Neutrophil (primary cell): ENCODE data around the gene UNC5B.

Experiments
- H3K27ac ChIP-seq: fragments of 200-600 bp; sonication (generic); 2 replicates; pipeline ENCODE4 v1.5.1; 2016; ENCODE audit warnings: mild to moderate bottlenecking, moderate library complexity
- H3K27me3 ChIP-seq: fragments of 200-600 bp; sonication (generic); 2 replicates; pipeline ENCODE4 v1.6.0; 2016; ENCODE audit warnings: mild to moderate bottlenecking
- H3K36me3 ChIP-seq: fragments of 200-600 bp; sonication (generic); 2 replicates; pipeline ENCODE4 v1.5.1; 2017
- H3K4me1 ChIP-seq, 2 experiments: fragments of 200-600 bp in 1 of 2; sonication (generic) in 1 of 2; 1 replicate in 1 of 2; 2 replicates in 1 of 2; pipeline versions ENCODE4 v1.5.1 to v1.6.1; 2013 to 2016; ENCODE audit warnings: low read depth in 1 of 2, low read length in 1 of 2, mild to moderate bottlenecking in 1 of 2, moderate library complexity in 1 of 2; ENCODE audit not compliant: control insufficient read depth in 1 of 2, insufficient read depth in 1 of 2
- H3K4me3 ChIP-seq, 2 experiments: fragments of 200-600 bp in 1 of 2; sonication (generic) in 1 of 2; 1 replicate in 1 of 2; 2 replicates in 1 of 2; pipeline ENCODE4 v1.5.1; 2013 to 2016; ENCODE audit warnings: low read depth in 1 of 2, low read length in 1 of 2, mild to moderate bottlenecking in 1 of 2, moderate library complexity in 1 of 2
- H3K9me3 ChIP-seq: fragments of 200-600 bp; sonication (generic); 2 replicates; pipeline ENCODE4 v1.5.1; 2016
- CTCF ChIP-seq: fragments of 200-600 bp; sonication (generic); IDR thresholded peaks from 2 replicates; pipeline ENCODE4 v1.5.1; 2016; ENCODE audit warnings: antibody characterized with exemption

Gene UNC5B

GRCh38 chr10:71203124-71203523, 9.2 kb upstream of the UNC5B start:
- Histone ChIP-seq H3K9me3 (no peaks in the 10 kb centered on the region), H3K36me3 (no peaks in the 10 kb centered on the region), H3K27me3 (peaks cover 59% of the 10 kb centered on the region), H3K4me3 (no peak overlapping the region), H3K4me1 (no peaks in the 10 kb centered on the region), H3K27ac (no peak overlapping the region)
- no peak for TF ChIP-seq CTCF

- no peaks in the 10 kb centered on the region for H3K36me3 ChIP-seq
- TF ChIP-seq CTCF = no peak
- no peak overlapping the region for H3K4me3 ChIP-seq
- H3K4me1 ChIP-seq = no peaks in the 10 kb centered on the region
- no peaks in the 10 kb centered on the region for H3K9me3 ChIP-seq
- no peak overlapping the region for H3K27ac ChIP-seq
- H3K27me3 ChIP-seq = peaks cover 64% of the 10 kb centered on the region
These were observed 8.7 kb upstream of the UNC5B start for GRCh38 chr10:71203716-71204115.

DNA sequence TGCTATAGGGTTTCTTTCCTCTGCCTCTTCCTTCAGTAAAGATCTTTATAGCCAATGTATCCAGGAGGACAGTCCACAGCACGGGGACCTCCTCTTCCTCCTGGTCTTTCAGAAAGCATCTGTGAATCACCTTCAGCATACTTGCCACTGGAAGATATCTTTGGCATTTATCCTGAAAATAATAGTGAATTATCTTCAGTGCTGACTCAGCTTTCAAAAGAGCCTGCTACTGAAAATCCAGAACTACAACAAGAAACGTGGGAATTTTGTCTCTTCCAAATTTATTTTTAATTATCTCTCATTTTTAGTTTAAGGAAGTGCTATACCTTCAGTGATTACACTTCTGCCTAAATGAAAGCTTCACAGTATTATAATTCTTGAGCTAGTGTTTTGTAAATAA, 7.6 kb upstream of the UNC5B start:
- Histone ChIP-seq H3K27ac (no peak overlapping the region), H3K4me1 (no peaks in the 10 kb centered on the region), H3K27me3 (peaks cover 74% of the 10 kb centered on the region), H3K9me3 (no peaks in the 10 kb centered on the region), H3K4me3 (no peak overlapping the region), H3K36me3 (no peaks in the 10 kb centered on the region)
- TF ChIP-seq CTCF = no peak

DNA sequence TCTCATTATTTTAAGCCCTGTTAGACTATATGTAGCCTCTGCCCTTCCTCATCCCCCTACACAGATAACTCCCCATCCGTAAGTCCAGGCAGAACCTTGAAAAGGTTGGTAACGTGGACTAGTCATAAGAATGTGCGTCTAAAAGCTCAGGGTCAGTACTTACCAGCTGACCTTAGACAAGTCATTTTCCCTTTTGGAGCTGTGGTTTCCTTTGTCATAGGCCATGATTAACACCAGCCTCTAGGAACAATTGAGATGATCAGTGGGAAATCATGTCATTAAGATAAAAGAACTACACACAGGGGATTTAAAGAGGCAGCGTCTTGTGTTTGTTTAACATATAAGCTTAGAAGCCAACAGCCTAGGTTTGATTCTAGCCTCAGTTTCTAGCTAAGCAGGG, 6.9 kb upstream of the UNC5B start:
- no peaks in the 10 kb centered on the region for H3K36me3 ChIP-seq
- no peak for TF ChIP-seq CTCF
- no peaks in the 10 kb centered on the region for H3K4me1 ChIP-seq
- no peak overlapping the region for H3K4me3 ChIP-seq
- peaks cover 82% of the 10 kb centered on the region for H3K27me3 ChIP-seq
- no peak overlapping the region for H3K27ac ChIP-seq
- no peaks in the 10 kb centered on the region for H3K9me3 ChIP-seq

DNA sequence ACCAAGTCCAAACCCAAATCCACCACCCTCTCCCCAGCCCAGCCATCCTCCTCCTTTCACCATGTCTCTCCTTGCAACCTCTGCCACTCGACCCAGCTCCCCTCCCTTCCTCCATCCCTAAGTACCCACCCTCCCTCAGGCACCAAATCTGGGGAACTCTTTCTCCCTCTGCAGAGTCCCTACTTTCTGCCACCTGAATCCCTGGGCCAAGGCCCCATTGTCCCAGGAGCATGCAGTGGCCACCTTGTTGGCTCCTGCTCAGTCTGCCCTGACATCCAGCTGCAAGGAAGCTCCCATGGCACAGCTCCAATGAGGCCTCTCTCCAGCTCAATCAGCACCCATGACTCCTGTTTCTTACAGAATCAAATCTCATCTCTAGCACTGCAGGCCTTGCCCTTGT, 5.5 kb upstream of the UNC5B start:
- TF ChIP-seq CTCF = no peak
- Histone ChIP-seq H3K27ac (no peak overlapping the region), H3K27me3 (peaks cover 90% of the 10 kb centered on the region), H3K36me3 (no peaks in the 10 kb centered on the region), H3K9me3 (no peaks in the 10 kb centered on the region), H3K4me1 (no peaks in the 10 kb centered on the region), H3K4me3 (no peak overlapping the region)

DNA sequence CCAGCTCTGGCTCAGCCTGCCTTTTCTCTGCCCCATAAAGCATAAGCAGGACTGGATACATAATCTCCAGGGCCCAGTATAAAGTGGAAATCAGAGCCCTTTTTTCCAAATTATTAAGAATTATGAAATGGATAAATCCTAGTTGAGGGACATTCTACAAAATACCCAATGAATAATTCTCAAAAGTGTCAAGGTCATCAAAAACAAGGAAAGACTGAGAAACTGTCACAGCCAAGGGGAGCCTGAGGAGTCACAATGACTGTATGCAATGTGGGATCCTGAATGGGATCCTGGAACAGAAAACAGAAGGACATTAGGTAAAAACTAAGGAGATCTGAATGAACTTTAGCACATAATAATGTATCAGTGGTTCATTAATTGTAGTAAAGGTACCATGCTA, 4.8 kb upstream of the UNC5B start:
- H3K27me3 ChIP-seq = peaks cover 96% of the 10 kb centered on the region
- H3K36me3 ChIP-seq = no peaks in the 10 kb centered on the region
- TF ChIP-seq CTCF = no peak
- peaks cover 0 to 5% of the 10 kb centered on the region in 2 experiments for H3K4me1 ChIP-seq
- no peaks in the 10 kb centered on the region for H3K9me3 ChIP-seq
- no peak overlapping the region for H3K4me3 ChIP-seq
- no peak overlapping the region for H3K27ac ChIP-seq
